ENCODE results near the gene TMCC1.

GRCh38 chr3:129632056-129632455 lies 261.5 kb downstream of the TMCC1 start:
- no peak for TF ChIP-seq POLR2A (IDR thresholded peaks at IDR 0.05)
- TF ChIP-seq CTCF (IDR thresholded peaks at IDR 0.05): no peak
